Liver (tissue), 9 donors: ENCODE data around the gene ANKRD33. TPM values are rescaled to one million over a fixed set of nuclear protein-coding genes. Genes with fewer than 3 reads are reported as not detected.

Experiments used
- DNase-seq: peaks from one replicate; pipeline ENCODE4 v3.0.0-alpha.2; 2017; ENCODE audit warnings: low spot score
- H3K27ac ChIP-seq, 2 donors: one replicate each; pipeline ENCODE4 v1.7.0; 2013; ENCODE audit warnings: inconsistent platforms in 2 of 2, low read length in 2 of 2, control low read depth in 1 of 2, low read depth in 1 of 2, mild to moderate bottlenecking in 1 of 2
- H3K27me3 ChIP-seq, 4 donors: one replicate each; pipeline versions ENCODE4 v1.6.1 to v1.7.0; 2013; ENCODE audit warnings: low read length in 3 of 4, inconsistent platforms in 1 of 4, mild to moderate bottlenecking in 1 of 4, moderate library complexity in 1 of 4; ENCODE audit not compliant: control insufficient read depth in 4 of 4, insufficient read depth in 4 of 4
- H3K36me3 ChIP-seq, 4 donors: one replicate each; pipeline versions ENCODE4 v1.6.1 to v1.7.0; 2013; ENCODE audit warnings: low read length in 3 of 4, mild to moderate bottlenecking in 3 of 4, low read depth in 1 of 4, moderate library complexity in 1 of 4; ENCODE audit not compliant: control insufficient read depth in 4 of 4, insufficient read depth in 3 of 4
- H3K4me1 ChIP-seq, 4 donors: one replicate each; pipeline versions ENCODE4 v1.6.1 to v1.7.0; 2013; ENCODE audit warnings: low read length in 3 of 4, mild to moderate bottlenecking in 3 of 4, moderate library complexity in 1 of 4; ENCODE audit not compliant: control insufficient read depth in 4 of 4, insufficient read depth in 4 of 4
- H3K4me3 ChIP-seq, 3 donors: one replicate each; pipeline versions ENCODE4 v1.6.1 to v1.7.0; 2013; ENCODE audit warnings: low read length in 3 of 3, control low read depth in 1 of 3, low read depth in 1 of 3, mild to moderate bottlenecking in 1 of 3
- H3K9ac ChIP-seq, 2 donors: one replicate each; pipeline ENCODE4 v1.7.0; 2013; ENCODE audit warnings: low read length in 2 of 2, mild to moderate bottlenecking in 2 of 2, moderate library complexity in 2 of 2, control low read depth in 1 of 2, low read depth in 1 of 2
- H3K9me3 ChIP-seq, 4 donors: one replicate each; pipeline versions ENCODE4 v1.6.1 to v1.7.0; 2013; ENCODE audit warnings: low read length in 3 of 4; ENCODE audit not compliant: control insufficient read depth in 4 of 4
- EGR1 ChIP-seq, 2 donors: IDR thresholded peaks; 2 replicates each; pipeline ENCODE4 v1.6.1; 2016 to 2018; ENCODE audit warnings: antibody characterized with exemption in 2 of 2, low read depth in 2 of 2
- FOXA1 ChIP-seq: IDR thresholded peaks from 2 replicates; pipeline ENCODE4 v1.6.1; 2016; ENCODE audit warnings: antibody characterized with exemption
- FOXA2 ChIP-seq: IDR thresholded peaks from 2 replicates; pipeline ENCODE4 v1.6.1; 2016; ENCODE audit warnings: antibody characterized with exemption
- GABPA ChIP-seq, 2 donors: IDR thresholded peaks in 1 of 2; conservative IDR thresholded peaks in 1 of 2; 2 replicates each; pipeline ENCODE4 v1.6.1; 2016; ENCODE audit warnings: antibody characterized with exemption in 2 of 2, mild to moderate bottlenecking in 1 of 2, moderate library complexity in 1 of 2
- HNF4A ChIP-seq, 2 donors: conservative IDR thresholded peaks; 2 replicates each; pipeline ENCODE4 v1.6.1; 2016; ENCODE audit warnings: antibody characterized with exemption in 2 of 2, mild to moderate bottlenecking in 2 of 2
- JUND ChIP-seq, 2 donors: IDR thresholded peaks; 2 replicates each; pipeline ENCODE4 v1.6.1; 2016; ENCODE audit warnings: antibody characterized with exemption in 2 of 2
- NR2F2 ChIP-seq: IDR thresholded peaks from 2 replicates; pipeline ENCODE4 v1.6.1; 2016; ENCODE audit warnings: antibody characterized with exemption
- RAD21 ChIP-seq, 2 donors: IDR thresholded peaks; 2 replicates each; pipeline ENCODE4 v1.6.1; 2016; ENCODE audit warnings: antibody characterized with exemption in 2 of 2, mild to moderate bottlenecking in 2 of 2
- REST ChIP-seq: IDR thresholded peaks from 2 replicates; pipeline ENCODE4 v1.6.1; 2016; ENCODE audit warnings: antibody characterized with exemption, mild to moderate bottlenecking
- RXRA ChIP-seq, 2 donors: IDR thresholded peaks; 2 replicates each; pipeline ENCODE4 v1.6.1; 2017 to 2018; ENCODE audit warnings: antibody characterized with exemption in 2 of 2, mild to moderate bottlenecking in 1 of 2
- TAF1 ChIP-seq: conservative IDR thresholded peaks from 2 replicates; pipeline ENCODE4 v1.6.1; 2016; ENCODE audit warnings: antibody characterized with exemption, mild to moderate bottlenecking
- ZBTB33 ChIP-seq: IDR thresholded peaks from 2 replicates; pipeline ENCODE4 v1.6.1; 2016; ENCODE audit warnings: antibody characterized with exemption
- WGBS: extraction: QIAGEN DNeasy Blood & Tissue Kit; methylation state at CpG from one replicate; pipeline ENCODE4 v1.1.7; 2013; 5-methylcytosine and 5-hydroxymethylcytosine counted together
- polyA plus RNA-seq, 2 donors: library from polyadenylated mRNA; stranded (reverse) in 1 of 2; unstranded in 1 of 2; fragments of 200-250 nt in 1 of 2; fragments of >200 nt in 1 of 2; fragmentation: Nextera tagmentation in 1 of 2; extraction: Ambion mirVana in 1 of 2; gene quantifications; one replicate each; pipeline versions ENCODE4 v1.2.1 to v1.2.3, GENCODE V29; 2013 to 2015
- total RNA-seq, 2 donors: library from RNA; depleted of rRNA; stranded (reverse); fragments of >200 nt; gene quantifications; one replicate each; pipeline ENCODE4 v1.2.3, GENCODE V29; 2014
- TF ChIP-seq, protein P1 (sequence below): fragments of 150-350 bp; IDR thresholded peaks from 2 replicates; pipeline ENCODE4 v1.5.1; 2017; ENCODE audit warnings: improper control_type of control experiment, low read depth, low read length; ENCODE audit not compliant: missing input control
- TF ChIP-seq, protein P2 (sequence below): IDR thresholded peaks from 2 replicates; pipeline ENCODE4 v1.6.1; 2016; ENCODE audit warnings: antibody characterized with exemption
- TF ChIP-seq, protein P3 (sequence below): IDR thresholded peaks from 2 replicates; pipeline ENCODE4 v1.6.1; 2016; ENCODE audit warnings: antibody characterized with exemption
- donor health status: healthy.
- donor health status: healthy.
- donor health status: healthy.
- donor health status: healthy.
- donor health status: healthy.

Gene ANKRD33
- total and polyA plus RNA-seq, 4 donors: not detected

DNA sequence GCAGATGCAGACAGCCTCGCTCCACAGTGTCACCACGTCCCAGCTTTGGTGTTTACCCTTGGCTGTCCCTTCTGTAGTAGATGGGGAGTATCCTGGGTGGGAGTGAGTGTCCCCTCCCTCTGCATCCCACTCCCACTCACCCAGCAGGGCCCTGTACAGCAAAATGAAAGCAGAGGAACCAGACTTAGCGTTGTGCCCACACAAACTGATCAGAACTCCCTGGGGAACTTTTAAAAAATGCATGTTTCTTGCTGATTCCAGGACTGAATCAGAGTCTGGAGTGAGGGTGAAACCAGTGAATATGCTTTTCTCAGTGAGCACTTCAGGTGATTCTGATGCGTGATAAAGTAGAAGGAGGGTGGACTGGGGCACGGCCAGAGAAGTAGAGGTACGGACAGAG, 22.3 kb downstream of the ANKRD33 start:
- H3K27ac ChIP-seq: no peak overlapping the region
- TF ChIP-seq, protein P1, sequence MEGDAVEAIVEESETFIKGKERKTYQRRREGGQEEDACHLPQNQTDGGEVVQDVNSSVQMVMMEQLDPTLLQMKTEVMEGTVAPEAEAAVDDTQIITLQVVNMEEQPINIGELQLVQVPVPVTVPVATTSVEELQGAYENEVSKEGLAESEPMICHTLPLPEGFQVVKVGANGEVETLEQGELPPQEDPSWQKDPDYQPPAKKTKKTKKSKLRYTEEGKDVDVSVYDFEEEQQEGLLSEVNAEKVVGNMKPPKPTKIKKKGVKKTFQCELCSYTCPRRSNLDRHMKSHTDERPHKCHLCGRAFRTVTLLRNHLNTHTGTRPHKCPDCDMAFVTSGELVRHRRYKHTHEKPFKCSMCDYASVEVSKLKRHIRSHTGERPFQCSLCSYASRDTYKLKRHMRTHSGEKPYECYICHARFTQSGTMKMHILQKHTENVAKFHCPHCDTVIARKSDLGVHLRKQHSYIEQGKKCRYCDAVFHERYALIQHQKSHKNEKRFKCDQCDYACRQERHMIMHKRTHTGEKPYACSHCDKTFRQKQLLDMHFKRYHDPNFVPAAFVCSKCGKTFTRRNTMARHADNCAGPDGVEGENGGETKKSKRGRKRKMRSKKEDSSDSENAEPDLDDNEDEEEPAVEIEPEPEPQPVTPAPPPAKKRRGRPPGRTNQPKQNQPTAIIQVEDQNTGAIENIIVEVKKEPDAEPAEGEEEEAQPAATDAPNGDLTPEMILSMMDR: no peak
- no peak overlapping the region for H3K9ac ChIP-seq
- no peaks in the 10 kb centered on the region for H3K9me3 ChIP-seq
- WGBS: 87% methylated on average over 6 of the region's 6 CpGs
- H3K27me3 ChIP-seq: no peaks in the 10 kb centered on the region
- DNase-seq: no peak
- no peak overlapping the region for H3K4me3 ChIP-seq
- no peaks in the 10 kb centered on the region for H3K36me3 ChIP-seq
- peaks cover 4 to 13% (median 8%) of the 10 kb centered on the region in 4 donors for H3K4me1 ChIP-seq

DNA sequence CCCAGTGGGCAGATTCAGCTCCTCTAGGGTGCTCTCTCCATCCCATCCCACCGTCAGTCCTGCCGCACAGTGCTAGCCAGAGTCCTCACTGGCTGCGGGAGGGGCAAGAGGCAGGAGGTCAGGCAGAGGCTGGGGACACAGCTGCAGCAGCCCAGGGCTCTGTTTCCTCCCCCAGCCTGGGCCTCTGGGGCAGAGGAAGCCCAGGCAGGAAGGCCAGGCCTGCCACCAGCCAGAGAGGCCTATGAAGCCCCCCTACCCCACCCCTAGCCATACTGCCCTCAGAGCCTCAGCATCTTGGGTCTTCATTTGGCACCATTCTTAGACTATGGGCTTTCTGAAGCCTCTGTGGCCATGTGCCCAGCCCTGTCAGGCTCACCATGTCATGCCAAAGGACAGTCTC, 22.8 kb downstream of the ANKRD33 start:
- H3K4me1 ChIP-seq: peaks cover 4 to 13% (median 8%) of the 10 kb centered on the region in 4 donors

More for the DNA sequence above, 22.8 kb downstream of the ANKRD33 start:
- no peak overlapping the region for H3K4me3 ChIP-seq
- WGBS: 71% methylated on average over 3 of the region's 3 CpGs
- no peaks in the 10 kb centered on the region for H3K36me3 ChIP-seq
- H3K27ac ChIP-seq: peak overlapping the region in 1 of 2 donors; percentile 3
- H3K27me3 ChIP-seq: no peaks in the 10 kb centered on the region
- H3K9ac ChIP-seq: no peak overlapping the region
- no peaks in the 10 kb centered on the region for H3K9me3 ChIP-seq
- DNase-seq: no peak
- no peak for TF ChIP-seq NR2F2
- no peak for TF ChIP-seq RAD21 (IDR thresholded peaks at IDR 0.05)
- TF ChIP-seq, protein P2, sequence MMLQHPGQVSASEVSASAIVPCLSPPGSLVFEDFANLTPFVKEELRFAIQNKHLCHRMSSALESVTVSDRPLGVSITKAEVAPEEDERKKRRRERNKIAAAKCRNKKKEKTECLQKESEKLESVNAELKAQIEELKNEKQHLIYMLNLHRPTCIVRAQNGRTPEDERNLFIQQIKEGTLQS: no peak
- TF ChIP-seq ZBTB33: no peak
- no peak for TF ChIP-seq EGR1 (IDR thresholded peaks at IDR 0.05; ENCODE audit: low read depth in 2 of 2)
- no peak for TF ChIP-seq RXRA (IDR thresholded peaks at IDR 0.05)
- TF ChIP-seq JUND (IDR thresholded peaks at IDR 0.05): no peak
- TF ChIP-seq TAF1: no peak
- no peak for TF ChIP-seq HNF4A (conservative IDR thresholded peaks at IDR 0.05)
- no peak for TF ChIP-seq FOXA2
- no peak for TF ChIP-seq REST
- no peak for TF ChIP-seq GABPA (IDR thresholded peaks at IDR 0.05 in 1 of 2, conservative IDR thresholded peaks at IDR 0.05 in 1 of 2)
- no peak for TF ChIP-seq FOXA1
- TF ChIP-seq, protein P3, sequence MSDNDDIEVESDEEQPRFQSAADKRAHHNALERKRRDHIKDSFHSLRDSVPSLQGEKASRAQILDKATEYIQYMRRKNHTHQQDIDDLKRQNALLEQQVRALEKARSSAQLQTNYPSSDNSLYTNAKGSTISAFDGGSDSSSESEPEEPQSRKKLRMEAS: no peak
